Upper lobe of left lung (tissue), 6 donors: ENCODE data around the gene MXI1. TPM values are rescaled to one million over a fixed set of nuclear protein-coding genes. Genes with fewer than 3 reads are reported as not detected.

Experiments
- ATAC-seq, 2 donors: fragments of 200-7000 bp; cut with Tn5 transposase; one replicate each; pipeline ENCODE4 v1.9.1; 2022; ENCODE audit warnings: mild to moderate bottlenecking in 2 of 2, moderate library complexity in 2 of 2; ENCODE audit not compliant: low FRiP score in 2 of 2
- DNase-seq, 2 donors: peaks; one replicate each; pipeline ENCODE4 v3.0.0-alpha.2; 2019 to 2020
- H3K27ac ChIP-seq, 4 donors: fragments of 200-600 bp; sonication (generic); one replicate each; pipeline ENCODE4 v1.5.1; 2016 to 2019
- H3K27me3 ChIP-seq, 4 donors: fragments of 200-600 bp; sonication (generic); one replicate each; pipeline ENCODE4 v1.5.1; 2017 to 2019
- H3K36me3 ChIP-seq, 4 donors: fragments of 200-600 bp; sonication (generic); one replicate each; pipeline ENCODE4 v1.5.1; 2016 to 2019
- H3K4me1 ChIP-seq, 4 donors: fragments of 200-600 bp; sonication (generic); one replicate each; pipeline ENCODE4 v1.5.1; 2018 to 2019
- H3K4me3 ChIP-seq, 4 donors: fragments of 200-600 bp; sonication (generic); one replicate each; pipeline ENCODE4 v1.5.1; 2017 to 2019; ENCODE audit warnings: mild to moderate bottlenecking in 2 of 4, moderate library complexity in 1 of 4
- H3K9me3 ChIP-seq, 4 donors: fragments of 200-600 bp; sonication (generic); one replicate each; pipeline ENCODE4 v1.5.1; 2018 to 2019
- CTCF ChIP-seq, 6 experiments: fragments of 450-650 bp in 4 of 6; fragments of 200-600 bp in 2 of 6; sonication (generic) in 2 of 6; IDR thresholded peaks; one replicate each; pipeline ENCODE4 v1.5.1; 2016 to 2019; ENCODE audit warnings: antibody characterized with exemption in 6 of 6
- EP300 ChIP-seq, 4 donors: sonication (generic); formaldehyde crosslinking; IDR thresholded peaks; one replicate each; pipeline ENCODE4 v1.5.1; 2017; ENCODE audit warnings: antibody characterized with exemption in 4 of 4, control low read depth in 2 of 4
- POLR2A ChIP-seq, 4 donors: fragments of 450-650 bp; IDR thresholded peaks; one replicate each; pipeline ENCODE4 v1.5.1; 2016 to 2017; ENCODE audit warnings: antibody characterized with exemption in 4 of 4, mild to moderate bottlenecking in 2 of 4
- POLR2AphosphoS5 ChIP-seq, 2 donors: sonication (generic); formaldehyde crosslinking; IDR thresholded peaks; one replicate each; pipeline ENCODE4 v1.5.1; 2017; ENCODE audit warnings: antibody characterized with exemption in 2 of 2
- WGBS, 2 donors: methylation state at CpG; one replicate each; pipeline ENCODE4 v1.1.5; 2017 to 2018; 5-methylcytosine and 5-hydroxymethylcytosine counted together
- total RNA-seq, 6 donors: library from RNA; depleted of rRNA in 4 of 6; stranded (reverse); fragments of >200 nt in 4 of 6; gene quantifications; one replicate each; pipeline versions ENCODE4 v1.1.0 to v1.2.1, GENCODE V29; 2016 to 2021
- donor health status: DM: no; HTN: no; CAD: no; lungs with moderate emphysema.
- donor health status: DM: no; HTN: yes; CAD: no; lungs with severe emphysema.

MXI1 gene
- total RNA-seq, 6 donors from 2014 or later: 27.7 to 90.1 (median 45.2) TPM

GRCh38 chr10:110306452-110306768 is 99.0 kb downstream of the MXI1 start:
- H3K27ac ChIP-seq: no peak overlapping the region
- peaks cover 28 to 36% (median 32%) of the 10 kb centered on the region in 4 donors for H3K4me1 ChIP-seq
- no peak for TF ChIP-seq CTCF (IDR thresholded peaks at IDR 0.05)
- TF ChIP-seq EP300 (IDR thresholded peaks at IDR 0.05): no peak
- TF ChIP-seq POLR2AphosphoS5 (IDR thresholded peaks at IDR 0.05): no peak
- no peak for TF ChIP-seq POLR2A (IDR thresholded peaks at IDR 0.05)
- ATAC-seq: no peak
- no peaks in the 10 kb centered on the region for H3K9me3 ChIP-seq
- peaks cover 0 to 17% (median 11%) of the 10 kb centered on the region in 4 donors for H3K36me3 ChIP-seq
- no peaks in the 10 kb centered on the region for H3K27me3 ChIP-seq
- H3K4me3 ChIP-seq: no peak overlapping the region
- 0 to 8% methylated on average over 2 of the region's 2 CpGs for WGBS, 2 donors
- no peak for DNase-seq

GRCh38 chr10:110307805-110308204 is 100.4 kb downstream of the MXI1 start:
- no peaks in the 10 kb centered on the region for H3K27me3 ChIP-seq
- H3K27ac ChIP-seq: no peak overlapping the region
- peaks cover 19 to 23% (median 23%) of the 10 kb centered on the region in 4 donors for H3K4me1 ChIP-seq
- ATAC-seq (no peak), DNase-seq (no peak)
- peaks cover 0 to 3% (median 1%) of the 10 kb centered on the region in 4 donors for H3K36me3 ChIP-seq
- H3K9me3 ChIP-seq: no peaks in the 10 kb centered on the region
- H3K4me3 ChIP-seq: no peak overlapping the region
- WGBS, 2 donors: 43 to 52% methylated on average over 4 of the region's 4 CpGs
- no peak for TF ChIP-seq EP300 (IDR thresholded peaks at IDR 0.05)
- no peak for TF ChIP-seq CTCF (IDR thresholded peaks at IDR 0.05)
- no peak for TF ChIP-seq POLR2AphosphoS5 (IDR thresholded peaks at IDR 0.05)
- no peak for TF ChIP-seq POLR2A (IDR thresholded peaks at IDR 0.05)

DNA sequence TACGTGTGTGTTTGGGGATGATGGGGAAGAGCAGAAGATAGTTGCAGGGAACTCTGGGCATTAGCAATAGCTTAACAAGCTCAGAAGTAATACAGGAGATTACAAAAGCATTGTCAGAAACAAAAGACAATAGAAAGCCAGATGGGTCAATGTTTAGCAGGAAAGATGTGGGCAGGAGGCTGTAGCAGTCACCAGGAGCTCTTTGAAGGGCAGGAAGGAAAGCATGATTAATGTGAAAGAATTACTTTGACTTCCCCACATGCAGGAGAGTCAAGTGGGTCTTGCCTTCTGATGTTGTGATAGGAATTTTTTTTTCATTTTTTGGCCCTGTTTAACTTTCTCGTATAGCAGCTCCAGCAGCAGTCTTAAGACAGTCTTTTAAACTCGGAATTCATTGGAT is 103.3 kb downstream of the MXI1 start:
- Histone ChIP-seq H3K27me3 (no peaks in the 10 kb centered on the region), H3K4me1 (peaks cover 3 to 11% (median 7%) of the 10 kb centered on the region in 4 donors), H3K36me3 (no peaks in the 10 kb centered on the region), H3K27ac (no peak overlapping the region), H3K9me3 (no peaks in the 10 kb centered on the region), H3K4me3 (no peak overlapping the region)
- ATAC-seq (no peak), DNase-seq (no peak)
- no peak for TF ChIP-seq POLR2A (IDR thresholded peaks at IDR 0.05)
- no peak for TF ChIP-seq POLR2AphosphoS5 (IDR thresholded peaks at IDR 0.05)
- TF ChIP-seq CTCF (IDR thresholded peaks at IDR 0.05): no peak
- TF ChIP-seq EP300 (IDR thresholded peaks at IDR 0.05): no peak
- 22 to 32% methylated on average over 3 of the region's 3 CpGs for WGBS, 2 donors

DNA sequence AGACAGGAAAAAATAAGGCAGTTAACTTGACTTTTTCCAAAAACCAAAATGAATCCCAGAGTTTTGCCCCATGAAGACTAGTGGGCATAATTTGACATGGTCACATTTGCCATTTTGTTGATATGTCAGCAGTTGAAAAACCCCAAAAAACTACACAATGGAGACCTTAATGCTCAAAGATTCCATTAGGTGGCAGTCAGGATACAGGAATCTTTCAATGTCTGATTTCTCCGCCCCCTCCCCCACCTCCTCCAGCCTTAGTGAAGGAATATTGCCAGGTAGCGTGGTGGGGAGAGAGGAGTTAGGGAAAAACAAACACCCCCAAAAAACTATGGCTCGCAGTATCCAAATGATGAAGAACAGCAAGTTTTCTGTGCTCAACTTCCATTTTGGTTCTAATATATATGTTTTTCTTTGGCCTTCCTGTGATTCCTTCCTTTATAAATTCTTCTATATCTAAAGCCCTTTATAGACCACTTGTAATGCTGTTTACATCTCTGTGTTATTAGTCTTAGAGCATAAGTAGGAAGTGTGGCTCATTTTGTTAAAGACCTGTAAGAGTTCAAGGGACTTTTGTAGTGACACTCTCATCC is 104.0 kb downstream of the MXI1 start:
- H3K9me3 ChIP-seq: no peaks in the 10 kb centered on the region
- H3K36me3 ChIP-seq: no peaks in the 10 kb centered on the region
- 4 to 9% methylated on average over 3 of the region's 3 CpGs for WGBS, 2 donors
- H3K4me3 ChIP-seq: no peak overlapping the region
- no peaks in the 10 kb centered on the region for H3K27me3 ChIP-seq
- TF ChIP-seq EP300 (IDR thresholded peaks at IDR 0.05) (no peak), POLR2A (IDR thresholded peaks at IDR 0.05) (no peak), CTCF (IDR thresholded peaks at IDR 0.05) (peak; percentile 48 to 74 (median 64)), POLR2AphosphoS5 (IDR thresholded peaks at IDR 0.05) (no peak)
- H3K27ac ChIP-seq: no peak overlapping the region
- ATAC-seq: peak in 1 of 2 donors; percentile 81
- H3K4me1 ChIP-seq: peaks cover 0 to 4% (median 2%) of the 10 kb centered on the region in 4 donors
- DNase-seq: peak in 1 of 2 donors; percentile 38

DNA sequence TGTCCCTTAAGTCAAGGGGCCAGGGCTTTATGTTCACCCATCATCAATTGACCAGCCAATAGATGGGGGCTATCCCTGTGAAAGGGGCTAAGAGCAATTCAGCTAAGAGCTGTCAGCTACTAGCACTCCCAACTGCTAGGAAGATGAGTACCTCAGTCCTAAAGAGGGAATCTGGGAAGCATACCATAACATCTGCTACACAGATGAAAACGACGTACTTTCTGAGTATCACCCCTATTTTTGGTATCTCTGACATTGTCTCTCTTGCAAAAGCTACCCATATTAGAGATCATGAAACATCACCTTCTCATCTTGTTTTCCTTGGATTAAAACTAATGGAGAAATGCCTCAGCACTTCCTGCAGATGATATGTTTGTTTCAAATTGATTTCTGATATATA is 104.8 kb downstream of the MXI1 start:
- Histone ChIP-seq H3K4me1 (peaks cover 0 to 4% (median 1%) of the 10 kb centered on the region in 4 donors), H3K9me3 (no peaks in the 10 kb centered on the region), H3K36me3 (no peaks in the 10 kb centered on the region), H3K27me3 (no peaks in the 10 kb centered on the region), H3K4me3 (no peak overlapping the region), H3K27ac (no peak overlapping the region)
- TF ChIP-seq POLR2AphosphoS5 (IDR thresholded peaks at IDR 0.05) (no peak), POLR2A (IDR thresholded peaks at IDR 0.05) (no peak), EP300 (IDR thresholded peaks at IDR 0.05) (no peak), CTCF (IDR thresholded peaks at IDR 0.05) (no peak)
- WGBS, 2 donors: 75 to 84% methylated on average over 2 of the region's 2 CpGs
- ATAC-seq (no peak), DNase-seq (no peak)
